GM10847 (cell line): ENCODE data around the gene ARRB2.

Source experiments
- POLR2A ChIP-seq: IDR thresholded peaks from 2 replicates; pipeline ENCODE4 v1.6.1; 2011; ENCODE audit not compliant: insufficient read length; ENCODE audit errors: extremely low read depth

Gene ARRB2

GRCh38 chr17:4741544-4741943 lies 31.1 kb downstream of the ARRB2 start:
- TF ChIP-seq POLR2A: no peak

GRCh38 chr17:4742133-4742532 lies 31.7 kb downstream of the ARRB2 start:
- TF ChIP-seq POLR2A: no peak

DNA sequence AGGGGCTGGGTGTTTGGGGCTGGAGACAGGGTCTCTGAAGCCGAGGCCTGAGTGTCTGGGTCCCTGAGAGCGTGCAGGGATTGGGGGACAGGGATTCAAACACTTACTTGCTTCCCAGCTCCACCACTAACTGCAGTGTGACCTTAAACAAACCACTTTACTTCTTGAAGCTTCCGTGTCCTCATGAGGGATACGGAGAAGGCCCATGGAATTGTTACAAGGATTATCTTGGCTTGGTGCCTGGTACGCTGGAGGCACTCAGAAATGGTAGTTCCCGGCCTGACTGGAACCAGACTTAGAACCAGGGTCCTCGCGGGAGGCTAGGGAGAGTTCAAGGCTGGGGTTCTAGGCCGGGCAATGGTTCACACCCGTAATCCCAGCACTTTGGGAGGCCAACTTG lies 32.2 kb downstream of the ARRB2 start:
- no peak for TF ChIP-seq POLR2A

DNA sequence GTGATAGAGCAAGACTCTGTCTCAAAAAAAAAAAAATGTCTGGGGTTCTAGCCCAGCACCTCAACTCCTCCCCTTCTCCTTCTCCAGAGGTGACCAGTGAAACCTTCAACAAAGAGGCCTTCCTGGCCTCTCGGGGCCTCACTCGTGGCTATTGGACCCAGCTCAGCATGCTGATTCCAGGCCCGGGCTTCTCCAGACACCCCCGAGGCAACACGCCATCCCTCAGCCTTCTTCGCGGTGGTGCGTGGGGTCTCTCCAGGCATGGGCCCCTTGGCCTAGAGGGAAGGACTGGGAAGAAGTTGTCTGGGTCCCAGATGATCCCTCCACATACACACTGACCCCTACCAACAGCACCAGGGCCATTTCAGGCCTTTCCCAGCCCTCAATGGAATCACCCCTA lies 32.8 kb downstream of the ARRB2 start:
- TF ChIP-seq POLR2A: no peak

GRCh38 chr17:4743898-4744297 lies 33.5 kb downstream of the ARRB2 start:
- no peak for TF ChIP-seq POLR2A

DNA sequence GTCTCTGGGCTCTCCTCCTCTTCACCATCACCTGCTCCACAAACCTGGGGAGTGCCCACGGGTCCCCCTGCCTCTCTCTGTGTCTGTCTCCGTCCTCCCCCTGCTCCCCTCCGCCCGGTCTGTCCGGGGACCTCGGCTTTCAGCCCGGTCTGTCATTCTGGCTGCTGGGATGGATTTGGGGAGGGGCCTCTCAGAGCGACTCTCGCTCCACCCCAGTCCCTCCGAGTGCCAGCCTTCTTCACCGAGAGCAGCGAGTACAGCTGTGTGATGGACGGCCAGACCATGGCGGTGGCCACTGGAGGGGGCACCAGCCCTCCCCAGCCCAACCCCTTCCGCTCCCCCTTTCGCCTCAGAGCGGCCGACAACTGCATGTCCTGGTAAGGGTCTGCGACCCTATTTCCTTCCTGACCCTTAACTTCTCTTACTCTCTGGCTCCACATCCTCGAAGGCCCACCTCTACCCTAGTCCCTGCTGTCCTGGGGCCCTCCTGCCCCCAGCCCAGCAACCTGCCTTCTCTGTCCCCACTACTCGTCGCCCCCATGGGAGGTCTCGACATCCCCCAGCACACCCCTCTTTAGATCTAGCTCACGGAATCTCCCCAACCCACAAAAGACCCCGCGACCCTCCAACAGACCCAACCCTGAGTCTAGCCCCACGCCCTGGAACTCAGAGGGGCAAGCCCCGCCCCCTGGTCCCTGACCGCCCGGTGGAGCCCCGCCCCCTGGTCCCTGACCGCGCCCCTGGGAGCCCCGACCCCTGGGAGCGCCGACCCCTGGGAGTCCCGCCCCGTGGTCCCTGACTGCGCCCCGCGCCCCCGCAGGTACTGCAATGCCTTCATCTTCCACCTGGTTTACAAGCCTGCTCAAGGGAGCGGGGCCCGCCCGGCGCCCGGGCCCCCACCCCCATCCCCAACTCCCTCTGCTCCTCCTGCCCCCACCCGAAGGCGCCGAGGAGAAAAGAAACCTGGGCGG lies 34.9 kb downstream of the ARRB2 start:
- no peak for TF ChIP-seq POLR2A

DNA sequence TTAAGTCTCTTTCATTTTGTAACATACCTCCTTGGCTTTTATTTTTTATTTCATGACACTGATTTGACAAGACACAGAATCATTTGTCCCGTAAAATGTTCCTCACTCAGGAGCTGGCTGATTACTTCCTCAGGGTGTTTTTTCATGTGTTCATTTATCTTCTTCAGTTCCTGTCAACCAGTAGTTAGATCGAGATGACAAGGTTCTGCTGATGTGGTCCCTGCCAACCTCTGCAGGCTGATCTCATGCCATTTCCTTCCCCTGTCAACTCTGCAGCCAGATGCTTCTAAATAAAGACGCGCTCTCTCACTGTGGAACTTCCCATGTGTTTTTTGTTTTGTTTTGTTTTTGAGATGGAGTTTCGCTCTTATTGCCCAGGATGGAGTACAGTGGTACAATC lies 37.4 kb downstream of the ARRB2 start:
- TF ChIP-seq POLR2A: no peak

GRCh38 chr17:4748686-4749085 lies 38.3 kb downstream of the ARRB2 start:
- no peak for TF ChIP-seq POLR2A

- TF ChIP-seq POLR2A: no peak
Observed at GRCh38 chr17:4750606-4751005, 40.2 kb downstream of the ARRB2 start.

DNA sequence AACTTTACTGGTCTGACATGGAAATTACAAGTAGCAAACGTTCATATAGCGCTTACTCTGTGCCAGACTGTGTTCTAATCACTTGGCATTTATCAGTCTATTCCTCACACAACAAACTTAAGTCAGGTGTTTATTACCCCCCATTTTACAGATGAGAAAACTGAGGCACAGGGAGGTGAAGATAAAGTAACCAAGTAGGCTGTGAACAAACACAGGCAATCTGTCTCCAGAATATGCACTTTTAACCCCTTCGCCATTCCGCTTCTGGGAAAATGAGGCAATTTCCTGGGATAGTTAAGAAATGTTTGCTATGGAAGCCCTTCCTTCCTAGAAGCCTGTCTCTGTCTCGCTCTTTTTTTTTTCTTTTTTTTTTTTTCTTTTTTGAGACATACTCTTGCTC lies 41.5 kb downstream of the ARRB2 start:
- TF ChIP-seq POLR2A: no peak

DNA sequence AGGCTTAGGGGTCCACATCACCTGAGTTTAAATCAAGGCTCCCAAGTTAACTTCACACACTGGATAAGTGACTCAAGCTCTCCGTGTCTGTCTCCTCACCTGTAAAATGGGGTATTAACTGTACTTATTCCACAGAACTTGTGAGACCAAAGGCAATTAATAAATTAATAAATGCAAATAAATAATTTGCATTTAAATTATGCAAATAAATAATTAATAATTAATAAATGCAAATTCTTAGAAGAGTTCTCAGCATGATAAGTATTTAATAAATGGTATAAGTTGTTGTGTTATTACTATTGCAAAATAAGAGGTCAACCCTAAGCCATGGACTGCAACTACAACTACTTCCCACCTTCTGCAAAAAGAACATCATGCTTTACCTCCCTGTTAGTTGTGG lies 43.0 kb downstream of the ARRB2 start:
- TF ChIP-seq POLR2A: no peak

DNA sequence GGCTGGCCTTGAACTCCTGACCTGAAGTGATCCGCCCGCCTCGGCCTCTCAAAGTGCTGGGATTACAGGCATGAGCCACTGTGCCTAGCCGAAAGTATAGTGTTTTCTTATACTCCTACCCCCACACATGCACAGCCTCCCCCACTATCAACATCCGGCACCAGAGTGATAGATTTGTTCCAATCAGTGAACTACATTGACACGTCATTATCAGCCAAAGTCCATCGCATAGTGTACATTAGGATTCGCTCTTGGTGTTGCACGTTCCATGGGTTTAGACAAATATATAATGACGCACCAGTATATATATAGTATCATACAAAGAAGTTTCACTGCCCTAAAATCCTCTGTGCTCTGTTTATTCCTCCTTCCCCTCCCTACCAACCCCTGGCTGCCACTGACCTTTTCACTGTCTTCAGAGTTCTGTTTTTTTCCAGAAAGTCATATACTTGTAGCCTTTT lies 49.4 kb downstream of the ARRB2 start:
- TF ChIP-seq POLR2A: no peak

DNA sequence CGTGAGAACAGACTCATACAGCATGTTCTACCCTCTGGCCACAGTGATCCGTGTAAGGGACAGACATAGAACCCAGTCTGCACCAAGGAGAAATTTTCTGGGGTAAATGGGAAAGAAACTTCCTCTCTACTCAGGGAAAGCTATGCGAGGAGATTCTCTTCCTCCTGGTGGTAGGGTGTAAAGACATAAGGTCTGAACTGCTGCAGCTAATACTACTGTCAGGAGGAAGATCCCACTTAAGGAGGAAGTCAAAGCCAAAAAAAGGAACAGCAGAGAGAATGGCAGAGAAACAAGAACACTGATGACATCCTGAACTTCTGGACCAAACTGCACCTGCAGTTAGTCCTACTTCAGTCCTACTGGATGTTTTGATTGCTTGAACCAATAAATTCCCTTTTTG lies 54.2 kb downstream of the ARRB2 start:
- no peak for TF ChIP-seq POLR2A

DNA sequence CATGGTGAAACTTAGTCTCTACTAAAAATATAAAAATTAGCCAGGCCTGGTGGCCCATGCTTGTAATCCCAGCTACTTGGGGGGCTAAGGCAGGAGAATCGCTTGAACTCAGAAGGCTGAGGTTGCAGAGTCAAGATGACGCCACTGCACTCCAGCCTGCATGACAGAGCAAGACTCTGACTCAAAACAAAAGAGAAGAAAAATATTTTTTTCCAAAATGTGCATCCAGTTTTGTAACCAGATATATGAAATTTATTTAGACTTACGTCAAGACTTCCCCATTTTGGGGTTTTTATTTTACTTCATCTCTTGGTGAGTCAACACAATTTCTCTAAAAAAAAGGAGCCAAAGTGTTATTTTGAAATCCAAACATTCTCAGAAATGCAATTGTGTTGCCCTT lies 55.8 kb downstream of the ARRB2 start:
- TF ChIP-seq POLR2A: no peak

GRCh38 chr17:4766723-4767122 lies 56.3 kb downstream of the ARRB2 start:
- TF ChIP-seq POLR2A: no peak

DNA sequence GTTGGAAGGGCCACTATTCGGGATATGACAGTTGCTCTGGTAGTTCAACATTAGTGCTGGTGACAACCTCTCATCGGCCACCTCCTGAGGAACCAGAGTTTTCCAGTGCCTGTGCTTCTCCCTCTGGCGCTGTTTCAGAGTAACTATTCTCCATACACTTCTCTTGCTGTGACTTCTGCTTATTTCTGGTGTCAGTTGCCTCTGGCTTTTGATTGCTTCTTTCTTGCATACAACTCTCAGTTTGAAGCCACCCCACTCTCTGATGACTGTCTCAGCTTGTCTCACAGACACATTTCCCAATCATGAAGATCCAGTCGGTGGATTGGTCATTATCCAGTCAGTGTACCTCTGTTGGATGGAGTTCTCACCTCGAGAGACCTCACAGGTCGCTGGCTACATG lies 57.9 kb downstream of the ARRB2 start:
- no peak for TF ChIP-seq POLR2A

GRCh38 chr17:4769628-4770027 lies 59.2 kb downstream of the ARRB2 start:
- TF ChIP-seq POLR2A: no peak
